ENCODE measurements around the gene NAB1.

Gene NAB1

DNA sequence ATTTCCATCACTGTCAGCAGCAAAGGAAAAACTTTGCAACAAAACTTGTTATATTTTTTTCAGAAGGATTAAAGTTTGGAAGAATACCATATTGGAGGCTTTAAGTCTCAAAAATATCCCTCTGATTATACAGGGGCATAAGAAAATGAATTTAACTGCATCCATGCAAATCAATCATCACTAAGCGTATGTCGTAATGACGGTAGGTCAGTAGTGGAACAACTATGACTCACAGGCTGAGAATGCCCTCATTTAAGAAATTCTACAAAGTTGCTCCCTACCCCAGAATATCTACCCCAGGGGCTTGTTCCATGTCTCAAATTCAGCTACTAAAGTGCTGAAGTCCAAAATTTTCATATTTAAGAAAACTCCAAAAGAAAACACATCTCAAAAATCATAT is 12.5 kb upstream of the NAB1 start:
- FAIRE-seq = no peak

GRCh38 chr2:190637281-190637734 is 11.6 kb upstream of the NAB1 start:
- DNase-seq (ENCODE audit: low spot score) = no peak
- FAIRE-seq = no peak

More for the DNA sequence above, 12.5 kb upstream of the NAB1 start:
- DNase-seq (ENCODE audit: low spot score) = peak; percentile 64

DNA sequence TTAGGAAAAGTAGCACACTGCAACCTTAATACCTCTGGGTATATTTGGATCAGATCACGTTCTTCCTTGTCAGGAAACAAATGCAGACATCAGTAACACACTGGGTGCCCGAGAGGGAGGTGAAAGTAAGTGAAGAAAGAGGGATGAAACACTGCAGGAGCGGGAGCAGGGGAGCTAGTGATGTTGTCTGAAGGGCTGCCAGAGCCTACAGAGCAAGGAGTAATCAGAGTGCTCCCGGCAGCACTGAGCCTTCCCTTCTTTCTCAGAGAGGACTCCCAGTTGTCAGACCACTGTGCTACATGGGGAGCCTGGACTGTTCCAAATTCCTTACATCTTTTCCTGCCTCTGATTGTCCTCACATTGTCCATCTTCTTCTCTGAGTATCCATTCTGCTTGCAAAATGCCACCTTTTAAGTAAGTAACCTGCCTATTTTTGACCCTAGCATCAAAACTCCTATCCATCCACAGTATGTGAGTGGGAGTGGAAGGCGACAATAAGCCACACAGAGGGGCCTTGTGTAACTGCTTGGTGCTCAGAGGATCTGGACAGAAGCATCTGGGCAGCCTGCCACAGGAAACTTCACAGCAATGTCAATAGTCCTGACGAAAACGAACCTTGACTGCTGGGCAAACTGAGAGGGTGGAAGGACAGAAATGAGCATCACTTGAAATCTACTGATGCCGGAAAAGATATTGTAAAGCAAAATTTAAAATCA is 10.8 kb upstream of the NAB1 start:
- DNase-seq (ENCODE audit: low spot score) (no peak), FAIRE-seq (peak; percentile 58)

- FAIRE-seq = no peak
- DNase-seq (ENCODE audit: low spot score) = no peak
Measured at GRCh38 chr2:190640117-190640516, 8.8 kb upstream of the NAB1 start.

- FAIRE-seq = no peak
Measured at GRCh38 chr2:190641469-190641868, 7.4 kb upstream of the NAB1 start.

GRCh38 chr2:190646780-190647522 is 1.9 kb upstream of the NAB1 start:
- DNase-seq (ENCODE audit: low spot score) = no peak
- FAIRE-seq = no peak

More at GRCh38 chr2:190641469-190641868, 7.4 kb upstream of the NAB1 start:
- DNase-seq (ENCODE audit: low spot score) = no peak

DNA sequence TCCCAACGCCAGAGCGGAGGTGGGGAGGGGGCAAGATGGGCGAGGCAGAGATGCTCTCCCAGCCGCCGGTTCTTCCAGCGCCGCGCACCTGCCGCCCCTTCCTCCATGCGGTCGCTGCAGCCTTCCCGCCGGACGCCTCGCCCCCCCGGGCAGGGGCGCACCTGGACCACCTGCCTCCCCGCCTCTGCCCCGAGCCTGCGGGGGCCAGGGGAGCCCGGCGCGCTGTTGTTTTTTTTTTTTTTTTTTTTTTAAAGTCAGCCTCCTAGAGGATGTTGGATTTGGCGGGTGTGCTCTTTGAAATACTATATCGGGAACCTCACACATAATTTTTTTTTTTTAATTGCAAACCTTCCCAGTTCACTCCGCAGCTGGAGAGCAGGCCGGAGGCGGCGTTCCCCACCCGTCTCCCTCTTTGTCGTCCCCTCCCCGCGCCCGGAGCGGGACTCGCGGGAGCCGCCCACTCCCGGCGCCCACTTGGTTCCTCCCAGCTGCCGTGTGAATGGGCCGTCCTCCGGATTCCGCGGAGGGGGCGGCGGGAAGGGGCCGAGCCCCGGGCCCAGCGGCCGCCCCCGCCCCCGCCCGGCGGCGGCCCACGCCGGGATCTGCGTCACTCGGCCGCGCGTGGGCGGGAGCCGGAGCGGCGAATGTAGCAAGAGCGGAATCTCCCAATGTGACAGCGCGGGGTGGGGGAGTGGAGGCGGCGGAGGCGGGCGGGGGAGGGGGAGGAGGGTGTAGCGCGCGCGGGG is 421 bp upstream of the NAB1 start:
- DNase-seq (ENCODE audit: low spot score) (peak; percentile 91), FAIRE-seq (peak; percentile 83)

DNA sequence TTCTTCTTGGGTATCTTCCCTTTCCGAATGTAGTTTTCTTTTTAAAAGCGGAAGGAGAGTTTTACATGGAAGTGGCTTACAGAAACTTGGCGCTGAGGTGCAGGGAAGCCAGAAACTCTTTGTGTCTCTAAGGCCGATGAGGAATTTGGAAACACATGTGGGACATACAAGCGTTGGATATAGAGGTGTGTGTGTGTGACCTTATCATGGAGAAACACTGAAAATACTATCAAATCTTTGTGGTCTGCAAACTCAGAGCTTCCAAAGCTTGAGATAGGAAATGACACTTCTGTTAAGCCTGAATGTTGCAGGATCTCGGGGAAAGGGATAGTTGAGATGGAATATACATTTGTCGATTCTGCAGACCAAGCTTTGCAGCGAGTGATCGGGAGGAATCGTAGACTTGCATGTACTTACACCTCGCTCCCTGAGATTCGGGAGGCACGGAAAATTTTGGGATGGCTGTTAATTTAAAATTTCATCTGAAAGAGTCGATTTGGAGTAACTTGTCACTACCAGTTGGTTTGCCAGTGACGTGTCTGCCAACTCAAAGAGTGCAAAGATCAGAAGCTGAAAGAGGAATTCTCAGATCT is 1.0 kb downstream of the NAB1 start:
- DNase-seq (ENCODE audit: low spot score) (peak; percentile 11), FAIRE-seq (no peak)

GRCh38 chr2:190651413-190651812 is 2.5 kb downstream of the NAB1 start:
- no peak for FAIRE-seq
- no peak for DNase-seq (ENCODE audit: low spot score)

- DNase-seq (ENCODE audit: low spot score) (no peak), FAIRE-seq (no peak)
Measured at GRCh38 chr2:190653231-190653630, 4.3 kb downstream of the NAB1 start.

DNA sequence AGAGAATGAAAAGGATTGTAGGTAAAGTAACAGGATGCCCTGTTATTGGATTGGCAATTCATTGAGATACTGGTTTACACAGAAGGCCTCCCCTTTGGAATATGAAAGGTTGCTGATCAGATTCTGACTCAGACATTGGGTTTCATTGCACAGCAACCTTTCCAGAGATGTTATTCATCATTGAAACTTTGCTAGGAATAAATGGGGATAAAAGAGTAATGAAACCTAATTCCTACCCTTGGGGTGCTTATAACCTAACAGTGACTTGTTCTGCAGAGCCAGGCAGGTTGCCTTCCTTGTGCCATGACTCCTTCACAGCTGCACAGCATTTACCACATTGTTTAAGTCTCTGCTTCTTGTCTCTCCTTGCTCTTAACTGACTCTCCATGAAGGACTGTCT is 5.0 kb downstream of the NAB1 start:
- FAIRE-seq = no peak
- no peak for DNase-seq (ENCODE audit: low spot score)

GRCh38 chr2:190655113-190655512 is 6.2 kb downstream of the NAB1 start:
- DNase-seq (ENCODE audit: low spot score) = no peak
- no peak for FAIRE-seq

GRCh38 chr2:190655570-190655969 is 6.7 kb downstream of the NAB1 start:
- no peak for FAIRE-seq
- DNase-seq (ENCODE audit: low spot score) = no peak

- DNase-seq (ENCODE audit: low spot score) = no peak
- FAIRE-seq = no peak
Measured at GRCh38 chr2:190656301-190656700, 7.4 kb downstream of the NAB1 start.

- no peak for DNase-seq (ENCODE audit: low spot score)
- no peak for FAIRE-seq
Measured at GRCh38 chr2:190657474-190658255, 8.8 kb downstream of the NAB1 start.

GRCh38 chr2:190659553-190659952 is 10.7 kb downstream of the NAB1 start:
- DNase-seq (ENCODE audit: low spot score) (no peak), FAIRE-seq (no peak)

DNA sequence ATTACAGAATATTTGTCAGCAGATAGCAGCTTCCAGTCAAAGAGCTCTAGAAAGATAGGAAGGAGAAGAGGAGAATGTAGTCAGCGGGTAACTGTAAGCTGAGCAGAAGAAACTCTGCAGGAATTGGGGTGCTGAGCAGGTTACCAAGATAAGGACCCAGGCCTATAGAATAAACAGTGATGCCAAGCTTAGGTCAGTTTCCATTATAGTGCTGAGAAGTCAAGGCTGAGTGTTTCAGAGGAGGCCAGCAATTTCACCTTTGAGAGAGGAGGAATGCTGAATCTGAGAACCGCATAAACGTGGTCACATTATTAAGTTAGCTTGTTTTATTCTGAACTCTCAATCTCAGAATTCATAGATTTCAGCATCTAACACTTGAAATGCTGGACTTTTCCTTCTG is 13.9 kb downstream of the NAB1 start:
- DNase-seq (ENCODE audit: low spot score) = no peak
- FAIRE-seq = no peak

GRCh38 chr2:190663348-190663747 is 14.5 kb downstream of the NAB1 start:
- DNase-seq (ENCODE audit: low spot score) (no peak), FAIRE-seq (no peak)

DNA sequence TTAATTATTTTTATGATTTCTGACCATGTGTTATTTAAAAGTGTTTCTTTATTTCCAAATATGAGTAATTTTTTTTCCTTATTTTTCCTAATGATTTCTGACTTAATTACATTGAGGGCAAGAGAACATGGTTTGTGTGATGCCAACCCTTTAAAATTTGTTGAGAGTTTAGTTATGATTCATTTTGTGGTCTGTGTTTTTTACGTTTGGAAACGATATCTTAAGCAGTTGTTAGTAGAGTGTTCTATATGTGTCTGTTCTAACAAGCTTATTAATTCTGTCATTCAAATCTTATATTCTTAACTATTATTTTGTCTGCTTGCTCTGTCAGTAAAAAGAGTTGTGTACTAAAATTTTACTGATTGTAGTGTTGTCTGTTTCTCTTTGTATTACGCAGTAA is 15.0 kb downstream of the NAB1 start:
- no peak for DNase-seq (ENCODE audit: low spot score)
- FAIRE-seq = no peak

DNA sequence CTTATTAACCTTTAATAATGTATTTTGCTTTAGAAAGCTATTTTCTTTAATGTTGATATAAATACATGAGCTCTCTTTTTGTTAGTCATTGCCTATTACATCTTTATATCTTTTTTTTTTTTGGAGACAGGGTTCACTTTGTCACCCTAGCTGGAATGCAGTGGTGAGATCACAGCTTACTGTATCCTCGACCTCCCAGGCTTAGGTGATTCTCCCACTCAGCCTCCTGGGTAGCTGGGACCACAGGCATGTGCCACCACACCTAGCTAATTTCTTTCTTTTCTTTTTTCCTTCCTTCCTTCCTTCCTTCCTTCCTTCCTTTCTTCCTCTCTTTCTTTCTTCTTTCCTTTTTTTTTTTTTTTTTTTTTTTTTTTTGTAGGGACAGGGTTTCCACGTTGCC is 15.4 kb downstream of the NAB1 start:
- no peak for DNase-seq (ENCODE audit: low spot score)
- no peak for FAIRE-seq

GRCh38 chr2:190666895-190667294 is 18.0 kb downstream of the NAB1 start:
- no peak for DNase-seq (ENCODE audit: low spot score)

More at GRCh38 chr2:190666895-190667294, 18.0 kb downstream of the NAB1 start:
- FAIRE-seq = no peak
